Fibroblast of lung (primary cell): Measurements from ENCODE around the gene PIM3. TPM values are rescaled to one million over a fixed set of nuclear protein-coding genes. Genes with fewer than 3 reads are reported as not detected.

Experiments used
- DNase-seq, 2 donors: peaks; one replicate each; pipeline versions ENCODE4 v3.0.0 to v3.0.0-alpha.2; 2010; ENCODE audit warnings: low read depth in 2 of 2
- H2AFZ ChIP-seq: 2 replicates; pipeline ENCODE4 v1.5.1; 2012; ENCODE audit warnings: low read length, control low read depth, inconsistent platforms
- H3K27ac ChIP-seq: 2 replicates; pipeline ENCODE4 v1.5.1; 2011; ENCODE audit warnings: low read length, control low read depth; ENCODE audit not compliant: insufficient read depth
- H3K27me3 ChIP-seq: 2 replicates; pipeline ENCODE4 v1.5.1; 2011; ENCODE audit warnings: mild to moderate bottlenecking, low read length; ENCODE audit not compliant: control insufficient read depth, insufficient read depth
- H3K36me3 ChIP-seq: 2 replicates; pipeline ENCODE4 v1.5.1; 2011; ENCODE audit warnings: low read length; ENCODE audit not compliant: control insufficient read depth, insufficient read depth
- H3K4me1 ChIP-seq: 2 replicates; pipeline ENCODE4 v1.5.1; 2011; ENCODE audit warnings: low read length; ENCODE audit not compliant: control insufficient read depth, insufficient read depth; ENCODE audit errors: extremely low read depth
- H3K4me2 ChIP-seq: 2 replicates; pipeline ENCODE4 v1.5.1; 2011; ENCODE audit warnings: low read length, control low read depth; ENCODE audit not compliant: insufficient read depth; ENCODE audit errors: extremely low read depth
- H3K4me3 ChIP-seq, 4 experiments: fragments of 200-600 bp in 1 of 4; sonication (generic) in 1 of 4; replicated peaks in 1 of 4; 2 replicates each; pipeline ENCODE4 v1.5.1; 2011 to 2016; ENCODE audit warnings: low read length in 4 of 4, low read depth in 3 of 4, mild to moderate bottlenecking in 3 of 4, control low read depth in 2 of 4, inconsistent platforms in 1 of 4, mixed read lengths in 1 of 4; ENCODE audit not compliant: insufficient read depth in 1 of 4; ENCODE audit errors: control extremely low read depth in 1 of 4
- H3K79me2 ChIP-seq: 2 replicates; pipeline ENCODE4 v1.5.1; 2012; ENCODE audit warnings: mild to moderate bottlenecking, low read length, inconsistent platforms; ENCODE audit not compliant: control insufficient read depth, insufficient read depth
- H3K9ac ChIP-seq: 2 replicates; pipeline ENCODE4 v1.5.1; 2011; ENCODE audit warnings: mild to moderate bottlenecking, low read length, control low read depth; ENCODE audit not compliant: insufficient read depth
- H3K9me3 ChIP-seq: 2 replicates; pipeline ENCODE4 v1.5.1; 2012; ENCODE audit warnings: low read depth, low read length; ENCODE audit not compliant: control insufficient read depth, insufficient read depth
- H4K20me1 ChIP-seq: 2 replicates; pipeline ENCODE4 v1.5.1; 2011; ENCODE audit warnings: low read length; ENCODE audit not compliant: control insufficient read depth, insufficient read depth; ENCODE audit errors: extremely low read depth
- CTCF ChIP-seq, 2 donors: IDR thresholded peaks in 1 of 2; conservative IDR thresholded peaks in 1 of 2; 1 replicate in 1 of 2; 2 replicates in 1 of 2; pipeline ENCODE4 v1.5.1; 2011 to 2012; ENCODE audit warnings: low read length in 2 of 2, control low read depth in 1 of 2, inconsistent platforms in 1 of 2, low read depth in 1 of 2, mild to moderate bottlenecking in 1 of 2
- EZH2 ChIP-seq: IDR thresholded peaks from 2 replicates; pipeline ENCODE4 v1.5.1; 2012; ENCODE audit warnings: low read length, control low read depth, mild to moderate bottlenecking; ENCODE audit errors: missing control alignments
- polyA plus RNA-seq, 2 donors: library from polyadenylated mRNA; depleted of rRNA in 1 of 2; stranded (reverse) in 1 of 2; unstranded in 1 of 2; fragments of >200 nt; gene quantifications; 2 replicates each; pipeline ENCODE4 v1.2.1, GENCODE V29; 2011 to 2012; ENCODE audit warnings: missing spikeins in 1 of 2
- total RNA-seq: library from RNA; depleted of rRNA; stranded (reverse); fragments of >200 nt; gene quantifications from 2 replicates; pipeline ENCODE4 v1.2.1, GENCODE V29; 2014

PIM3 gene
- total and polyA plus RNA-seq, 2 donors (not counting 1 experiment from before 2014, with no cell fraction given): 6.8 to 47.7 TPM

GRCh38 chr22:49968313-49968830 lies 7.8 kb downstream of the PIM3 start:
- H3K9ac ChIP-seq: no peak overlapping the region
- DNase-seq: no peak

GRCh38 chr22:49968831-49969661 lies 8.5 kb downstream of the PIM3 start:
- no peak for TF ChIP-seq CTCF (conservative IDR thresholded peaks at IDR 0.05 in 1 of 2, IDR thresholded peaks at IDR 0.05 in 1 of 2; ENCODE audit: low read depth in 1 of 2, low read length in 2 of 2)
- no peak for TF ChIP-seq EZH2

More at GRCh38 chr22:49968313-49968830, 7.8 kb downstream of the PIM3 start:
- Histone ChIP-seq H3K36me3 (peaks cover 11% of the 10 kb centered on the region), H3K27ac (peak overlapping the region; percentile 85), H3K4me1 (peaks cover 26% of the 10 kb centered on the region), H4K20me1 (no peaks in the 10 kb centered on the region), H3K79me2 (peaks cover 15% of the 10 kb centered on the region), H3K4me2 (no peak overlapping the region), H3K27me3 (no peaks in the 10 kb centered on the region), H2AFZ (no peak overlapping the region), H3K9me3 (no peaks in the 10 kb centered on the region), H3K4me3 (no peak overlapping the region)
- TF ChIP-seq CTCF (conservative IDR thresholded peaks at IDR 0.05 in 1 of 2, IDR thresholded peaks at IDR 0.05 in 1 of 2; ENCODE audit: low read depth in 1 of 2, low read length in 2 of 2) (no peak), EZH2 (no peak)

GRCh38 chr22:49969751-49970527 lies 9.4 kb downstream of the PIM3 start:
- TF ChIP-seq CTCF (conservative IDR thresholded peaks at IDR 0.05 in 1 of 2, IDR thresholded peaks at IDR 0.05 in 1 of 2; ENCODE audit: low read depth in 1 of 2, low read length in 2 of 2): no peak

More at GRCh38 chr22:49968831-49969661, 8.5 kb downstream of the PIM3 start:
- Histone ChIP-seq H3K27me3 (no peaks in the 10 kb centered on the region), H3K9me3 (no peaks in the 10 kb centered on the region), H3K9ac (no peak overlapping the region), H3K4me2 (no peak overlapping the region), H4K20me1 (no peaks in the 10 kb centered on the region), H2AFZ (no peak overlapping the region), H3K27ac (no peak overlapping the region), H3K36me3 (peaks cover 6% of the 10 kb centered on the region), H3K4me1 (peaks cover 26% of the 10 kb centered on the region), H3K4me3 (no peak overlapping the region), H3K79me2 (peaks cover 9% of the 10 kb centered on the region)
- no peak for DNase-seq

More at GRCh38 chr22:49969751-49970527, 9.4 kb downstream of the PIM3 start:
- Histone ChIP-seq H3K27me3 (no peaks in the 10 kb centered on the region), H3K79me2 (peaks cover 1% of the 10 kb centered on the region), H3K9me3 (no peaks in the 10 kb centered on the region), H3K27ac (peak overlapping the region; percentile 59), H2AFZ (no peak overlapping the region), H3K4me3 (no peak overlapping the region), H4K20me1 (no peaks in the 10 kb centered on the region), H3K4me1 (peaks cover 26% of the 10 kb centered on the region), H3K36me3 (peaks cover 1% of the 10 kb centered on the region), H3K9ac (no peak overlapping the region), H3K4me2 (no peak overlapping the region)
- DNase-seq: no peak
